GM21360 (cell line): Measurements from ENCODE around the gene MYO5C.
"Not testable (repeated sequence)": the region's sequence is repeated elsewhere in the genome, so short reads cannot be mapped to it uniquely, and the experiment has no call there.

Experiments
- ATAC-seq: cut with Tn5 transposase; IDR thresholded peaks from one replicate; pipeline ENCODE4 v1.9.1; 2021; ENCODE audit warnings: mild to moderate bottlenecking, moderate library complexity; ENCODE audit not compliant: unreplicated experiment

MYO5C gene

GRCh38 chr15:52181938-52182780, 113.4 kb downstream of the MYO5C start:
- no peak for ATAC-seq

GRCh38 chr15:52180851-52181450, 114.7 kb downstream of the MYO5C start:
- ATAC-seq = no peak

GRCh38 chr15:52180196-52180835, 115.3 kb downstream of the MYO5C start:
- ATAC-seq = peak; percentile 22

- ATAC-seq = peak; percentile 72
Measured at GRCh38 chr15:52179278-52180195, 116.1 kb downstream of the MYO5C start.

GRCh38 chr15:52178765-52179164, 116.8 kb downstream of the MYO5C start:
- ATAC-seq = no peak

- no peak for ATAC-seq
Measured at GRCh38 chr15:52172869-52173268, 122.7 kb downstream of the MYO5C start.

GRCh38 chr15:52171807-52172206, 123.8 kb downstream of the MYO5C start:
- ATAC-seq = no peak

GRCh38 chr15:52171386-52171785, 124.2 kb downstream of the MYO5C start:
- no peak for ATAC-seq

- ATAC-seq = not testable (repeated sequence)
Measured at GRCh38 chr15:52170199-52170598, 125.4 kb downstream of the MYO5C start.

GRCh38 chr15:52165494-52166131, 130.0 kb downstream of the MYO5C start:
- ATAC-seq = not testable (repeated sequence)

GRCh38 chr15:52164631-52165265, 130.9 kb downstream of the MYO5C start:
- ATAC-seq = no peak

- ATAC-seq = no peak
Measured at GRCh38 chr15:52163321-52164190, 132.0 kb downstream of the MYO5C start.

GRCh38 chr15:52162876-52163275, 132.7 kb downstream of the MYO5C start:
- no peak for ATAC-seq

GRCh38 chr15:52162260-52162659, 133.3 kb downstream of the MYO5C start:
- ATAC-seq = no peak

GRCh38 chr15:52161406-52161966, 134.1 kb downstream of the MYO5C start:
- ATAC-seq = no peak

- ATAC-seq = no peak
Measured at GRCh38 chr15:52159645-52160044, 136.0 kb downstream of the MYO5C start.

- no peak for ATAC-seq
Measured at GRCh38 chr15:52158084-52158765, 137.4 kb downstream of the MYO5C start.

- ATAC-seq = no peak
Measured at GRCh38 chr15:52155878-52156277, 139.7 kb downstream of the MYO5C start.
